AG04450 (cell line): ENCODE data around the gene SKIL. TPM values are rescaled to one million over a fixed set of nuclear protein-coding genes. Genes with fewer than 3 reads are reported as not detected.

Experiments used
- CTCF ChIA-PET: fragments of 300-600, 350-600 bp; formaldehyde crosslinking; extraction: SDS; loops from one replicate; lab custom pipeline; 2022; ENCODE audit warnings: antibody characterized with exemption, inconsistent platforms; lab: Charles Lee
- POLR2A ChIA-PET: fragments of 350-600 bp; formaldehyde crosslinking; extraction: SDS; loops from one replicate; lab custom pipeline; 2021; ENCODE audit warnings: antibody characterized with exemption, inconsistent platforms; lab: Yijun Ruan, JAX
- DNase-seq: peaks from one replicate; pipeline ENCODE4 v3.0.0-alpha.2; 2011; ENCODE audit warnings: low read depth, low spot score
- H3K27ac ChIP-seq: one replicate; pipeline ENCODE4 v1.5.1; 2012; ENCODE audit warnings: low read depth, low read length, control low read depth
- H3K27me3 ChIP-seq: one replicate; pipeline ENCODE4 v1.6.0; 2012; ENCODE audit warnings: low read length; ENCODE audit not compliant: control insufficient read depth, insufficient read depth
- H3K4me3 ChIP-seq: 2 replicates; pipeline ENCODE4 v1.5.1; 2011; ENCODE audit warnings: mild to moderate bottlenecking, low read depth, low read length, control low read depth
- H3K9me3 ChIP-seq: 2 replicates; pipeline ENCODE4 v1.5.1; 2012; ENCODE audit warnings: low read length; ENCODE audit not compliant: control insufficient read depth, insufficient read depth
- polyA plus RNA-seq: library from polyadenylated mRNA; depleted of rRNA; stranded (reverse); fragments of >200 nt; gene quantifications from 2 replicates; pipeline ENCODE4 v1.2.3, GENCODE V29; 2011
- TF ChIP-seq, protein P1 (sequence below): IDR thresholded peaks from 2 replicates; pipeline ENCODE4 v1.5.1; 2011; ENCODE audit warnings: low read depth, low read length, control low read depth, inconsistent platforms

Gene SKIL
- polyA plus RNA-seq, 1 experiment = 18.3 TPM

DNA sequence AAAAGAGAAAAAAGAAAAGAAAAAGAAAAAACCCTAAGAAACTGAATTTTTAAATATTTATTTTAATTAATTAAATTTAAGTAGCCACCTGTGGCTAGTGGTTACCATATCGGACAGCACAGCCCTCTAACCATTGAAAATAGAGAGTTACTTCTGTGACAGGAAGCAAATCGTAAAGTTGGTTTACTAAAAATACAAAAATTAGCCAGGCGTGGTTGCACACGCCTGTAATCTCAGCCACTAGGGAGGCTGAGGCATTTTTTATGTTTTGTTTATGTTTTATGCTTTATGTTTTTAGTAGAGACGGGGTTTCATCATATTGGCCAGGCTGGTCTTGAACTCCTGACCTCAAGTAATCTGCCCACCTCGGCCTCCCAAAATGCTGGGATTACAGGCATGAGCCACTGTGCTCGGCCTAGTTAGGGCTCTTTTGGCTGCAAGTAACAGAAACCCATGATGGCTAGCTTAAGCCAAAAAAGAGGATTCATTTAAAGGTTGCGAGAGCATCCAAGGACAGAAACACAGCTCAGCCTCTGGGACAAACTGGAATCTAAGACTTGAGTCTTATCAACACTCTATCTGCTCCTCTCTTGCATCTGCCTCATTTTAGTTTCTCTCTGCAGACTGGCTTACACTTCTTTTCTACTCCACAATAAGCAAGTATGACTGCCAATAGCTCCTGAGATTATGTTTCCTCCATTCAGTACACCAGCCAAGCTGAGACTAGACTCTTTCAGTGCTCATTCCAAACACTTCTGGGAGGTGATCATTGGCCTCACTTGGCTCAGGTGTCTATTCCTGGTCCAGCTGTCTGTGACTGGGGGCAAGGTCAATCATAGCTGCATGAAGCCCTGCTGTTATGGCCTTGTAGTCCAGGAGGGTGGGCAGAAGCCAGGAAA lies 6.8 kb upstream of the SKIL start:
- TF ChIP-seq, protein P1, sequence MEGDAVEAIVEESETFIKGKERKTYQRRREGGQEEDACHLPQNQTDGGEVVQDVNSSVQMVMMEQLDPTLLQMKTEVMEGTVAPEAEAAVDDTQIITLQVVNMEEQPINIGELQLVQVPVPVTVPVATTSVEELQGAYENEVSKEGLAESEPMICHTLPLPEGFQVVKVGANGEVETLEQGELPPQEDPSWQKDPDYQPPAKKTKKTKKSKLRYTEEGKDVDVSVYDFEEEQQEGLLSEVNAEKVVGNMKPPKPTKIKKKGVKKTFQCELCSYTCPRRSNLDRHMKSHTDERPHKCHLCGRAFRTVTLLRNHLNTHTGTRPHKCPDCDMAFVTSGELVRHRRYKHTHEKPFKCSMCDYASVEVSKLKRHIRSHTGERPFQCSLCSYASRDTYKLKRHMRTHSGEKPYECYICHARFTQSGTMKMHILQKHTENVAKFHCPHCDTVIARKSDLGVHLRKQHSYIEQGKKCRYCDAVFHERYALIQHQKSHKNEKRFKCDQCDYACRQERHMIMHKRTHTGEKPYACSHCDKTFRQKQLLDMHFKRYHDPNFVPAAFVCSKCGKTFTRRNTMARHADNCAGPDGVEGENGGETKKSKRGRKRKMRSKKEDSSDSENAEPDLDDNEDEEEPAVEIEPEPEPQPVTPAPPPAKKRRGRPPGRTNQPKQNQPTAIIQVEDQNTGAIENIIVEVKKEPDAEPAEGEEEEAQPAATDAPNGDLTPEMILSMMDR = no peak
- Histone ChIP-seq H3K9me3 (no peaks in the 10 kb centered on the region), H3K27ac (no peak overlapping the region), H3K4me3 (no peak overlapping the region), H3K27me3 (no peaks in the 10 kb centered on the region)
- ChIA-PET CTCF (no interaction called here), POLR2A (no interaction called here)
- DNase-seq = no peak

DNA sequence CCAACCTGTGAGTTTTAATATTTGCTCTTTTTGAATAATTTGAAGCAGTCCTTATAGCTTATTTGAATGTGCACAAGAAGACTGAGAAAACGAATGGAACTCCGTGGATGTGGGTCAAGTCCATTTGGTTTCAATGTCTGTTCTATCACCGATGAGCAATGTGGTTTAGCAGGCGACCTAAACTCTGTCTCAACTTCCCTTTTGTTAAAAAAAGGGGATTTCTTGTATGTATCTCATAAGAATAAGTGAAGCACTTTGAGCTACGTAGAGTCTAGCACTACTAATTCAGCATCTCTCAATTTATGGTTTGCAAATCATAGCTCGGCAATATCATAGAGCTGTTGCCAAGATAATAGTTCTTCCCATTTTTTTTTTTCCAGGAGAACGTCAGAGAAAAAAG lies 4.6 kb upstream of the SKIL start:
- TF ChIP-seq, protein P1 = no peak
- ChIA-PET POLR2A (no interaction called here), CTCF (interaction anchor here (1.1 to 1.2 kb wide), 2 partner anchors 57 to 496 kb away, joined by 3 to 4 read pairs; no protein-coding TSS in a partner anchor)
- Histone ChIP-seq H3K27ac (no peak overlapping the region), H3K27me3 (no peaks in the 10 kb centered on the region), H3K4me3 (no peak overlapping the region), H3K9me3 (no peaks in the 10 kb centered on the region; the same call in 1 of the 2 replicates)
- DNase-seq = no peak

DNA sequence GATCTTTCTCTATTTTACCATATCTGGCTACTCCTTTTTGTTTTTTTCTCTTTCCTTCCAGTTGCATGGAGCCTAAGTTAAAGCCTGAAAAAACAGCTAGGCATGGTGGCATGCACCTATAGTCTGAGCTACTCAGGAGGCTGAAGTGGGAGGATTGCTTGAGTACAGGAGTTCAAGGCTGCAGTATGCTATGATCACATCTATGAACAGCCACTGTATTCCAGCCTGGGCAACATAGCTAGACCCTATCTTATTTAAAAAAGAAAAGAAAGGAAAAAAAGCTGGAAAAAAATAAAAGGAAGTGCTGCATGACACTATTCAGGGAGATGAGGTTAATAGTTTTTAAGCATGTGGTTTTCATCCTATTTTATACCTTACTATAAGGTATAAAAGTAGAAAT lies 4.0 kb upstream of the SKIL start:
- Histone ChIP-seq H3K9me3 (no peaks in the 10 kb centered on the region; the same call in 1 of the 2 replicates), H3K4me3 (no peak overlapping the region), H3K27me3 (no peaks in the 10 kb centered on the region), H3K27ac (no peak overlapping the region)
- POLR2A ChIA-PET = no interaction called here
- TF ChIP-seq, protein P1 = no peak
- CTCF ChIA-PET = interaction anchor here (1.2 kb wide), 1 partner anchor 495 kb away, joined by 3 read pairs; no protein-coding TSS in a partner anchor
- DNase-seq = no peak

DNA sequence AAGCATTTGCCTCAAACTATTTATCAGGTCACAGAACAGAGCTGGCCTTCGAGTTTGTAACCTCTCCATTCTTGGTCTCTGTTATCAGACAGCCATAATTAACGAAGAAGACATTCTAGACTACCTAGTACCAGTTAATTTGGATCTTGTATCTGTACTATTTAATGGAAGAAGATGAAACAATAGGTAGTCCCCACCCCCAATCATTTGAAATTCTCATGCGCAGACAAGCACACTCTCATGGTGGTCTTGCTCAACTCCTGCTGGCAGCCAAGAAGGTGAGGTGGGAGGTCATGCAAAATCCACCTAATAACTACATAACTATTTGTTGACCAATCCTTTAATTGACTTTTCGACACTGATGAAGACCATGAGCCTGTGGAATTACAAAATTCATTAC lies 2.8 kb upstream of the SKIL start:
- POLR2A ChIA-PET = no interaction called here
- Histone ChIP-seq H3K9me3 (no peaks in the 10 kb centered on the region; the same call in 1 of the 2 replicates), H3K27ac (no peak overlapping the region), H3K4me3 (no peak overlapping the region), H3K27me3 (no peaks in the 10 kb centered on the region)
- TF ChIP-seq, protein P1 = no peak
- no peak for DNase-seq
- CTCF ChIA-PET = interaction anchor here (1.1 kb wide), 1 partner anchor 34 kb away, joined by 4 read pairs; no protein-coding TSS in a partner anchor
